HG03196 (cell line): ENCODE measurements around the gene OR2J1.
"Not testable (repeated sequence)": the region's sequence is repeated elsewhere in the genome, so short reads cannot be mapped to it uniquely, and the experiment has no call there.

Source experiments
- ATAC-seq: cut with Tn5 transposase; IDR thresholded peaks from one replicate; pipeline ENCODE4 v1.9.1; 2021; ENCODE audit not compliant: unreplicated experiment

The OR2J1 gene

GRCh38 chr6:29099190-29099589 is at the start of gene OR2J1:
TSS of gene OR2J1 (plus strand) at chr6:29099490. CDS start at chr6:29100943, 1,453 bp downstream.
- no peak for ATAC-seq

- ATAC-seq, result no peak
Measured at GRCh38 chr6:29051680-29052079, 47.6 kb upstream of the OR2J1 start.

GRCh38 chr6:29071831-29072723 is 27.2 kb upstream of the OR2J1 start:
- no peak for ATAC-seq

GRCh38 chr6:29079203-29079602 is 20.1 kb upstream of the OR2J1 start:
- no peak for ATAC-seq

DNA sequence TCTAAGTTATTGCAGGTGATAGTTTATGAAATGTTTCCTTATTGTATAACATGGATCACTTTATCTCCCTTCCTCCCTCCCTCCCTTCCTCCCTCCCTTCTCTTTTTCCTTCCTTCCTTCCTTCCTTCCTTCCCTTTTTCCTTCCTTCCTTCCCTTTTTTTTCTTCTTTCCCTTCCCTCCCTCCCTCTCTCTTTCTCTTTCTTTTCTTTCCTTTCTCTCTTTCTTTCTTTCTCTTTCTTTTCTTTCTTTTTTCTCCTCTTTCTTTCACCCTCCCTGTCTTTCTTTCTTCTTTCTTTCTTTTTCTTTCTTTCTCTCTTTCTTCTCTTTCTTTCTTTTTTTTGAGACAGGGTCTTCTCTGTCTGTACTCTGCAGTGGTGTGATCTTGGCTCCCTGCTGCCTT is 18.0 kb upstream of the OR2J1 start:
- ATAC-seq, result no peak

DNA sequence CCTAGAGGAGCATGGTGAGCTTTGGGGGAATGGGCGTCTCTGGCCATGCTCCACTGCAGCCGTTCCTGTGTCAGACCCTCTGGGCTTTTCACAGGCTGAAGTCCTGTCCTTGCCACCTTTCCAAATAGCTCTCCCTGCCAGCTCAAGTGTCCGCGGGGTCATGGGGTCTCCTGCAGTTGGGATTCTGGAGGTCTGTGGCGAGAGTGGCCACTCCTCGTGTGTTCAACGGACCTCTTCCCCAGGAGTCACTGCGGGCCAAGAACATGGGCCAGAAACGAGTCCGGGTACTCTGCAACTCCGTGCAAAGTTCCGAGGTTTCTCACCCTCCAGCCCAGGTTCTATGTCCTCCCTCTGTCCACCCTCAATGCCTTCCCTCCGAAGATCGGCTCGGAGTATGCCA is 16.8 kb upstream of the OR2J1 start:
- no peak for ATAC-seq

DNA sequence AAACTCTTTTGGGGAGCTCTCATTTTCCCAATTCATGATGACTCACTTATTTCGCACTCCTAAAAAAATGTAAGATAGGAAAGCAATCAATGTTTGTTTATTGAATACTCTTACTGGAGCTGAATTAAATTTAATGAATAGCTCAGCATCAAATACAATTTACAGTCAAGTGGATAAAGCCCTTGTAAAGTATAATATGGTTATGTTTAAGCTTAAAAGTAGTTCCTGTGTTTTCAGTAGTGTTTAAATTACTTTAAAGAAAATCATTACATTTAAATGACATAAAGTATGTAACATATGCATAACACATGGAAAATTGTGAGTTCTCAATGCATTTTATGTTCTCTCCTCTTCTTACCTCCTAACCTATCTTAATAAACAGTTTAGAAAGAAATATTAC is 12.1 kb upstream of the OR2J1 start, which contains the start of gene OR2B3:
OR2B3 (minus strand) TSS at position 101 of the 400 bp plus-strand sequence; CDS start at position 36, 65 bp downstream.
- ATAC-seq, result no peak

- no peak for ATAC-seq
Measured at GRCh38 chr6:29092957-29093356, 6.3 kb upstream of the OR2J1 start.

GRCh38 chr6:29097803-29098202 is 1.5 kb upstream of the OR2J1 start:
- no peak for ATAC-seq

DNA sequence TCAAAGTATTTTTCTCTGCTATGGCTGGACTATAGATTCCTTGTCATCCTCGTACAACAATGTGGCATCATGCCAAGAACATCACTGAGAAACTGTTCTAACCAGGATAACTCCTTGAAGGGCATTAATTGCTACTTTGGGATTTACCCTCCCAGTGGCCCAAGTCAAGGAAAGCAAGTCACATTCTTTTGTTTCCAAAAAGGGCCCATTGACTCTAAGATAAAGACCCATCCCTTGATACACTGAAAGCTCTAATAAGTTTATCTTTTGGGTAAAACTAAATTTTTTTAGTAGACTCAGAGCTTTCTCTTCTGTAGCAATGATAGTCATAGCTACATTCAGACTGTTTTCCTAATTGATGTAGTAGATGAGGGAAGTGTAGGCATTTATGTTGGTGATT is 8.5 kb downstream of the OR2J1 start, which contains the start of gene OR2J3:
OR2J3 (plus strand) TSS at position 301 of the 400 bp plus-strand sequence. CDS start 3,833 bp downstream, outside the sequence.
- ATAC-seq, result no peak

DNA sequence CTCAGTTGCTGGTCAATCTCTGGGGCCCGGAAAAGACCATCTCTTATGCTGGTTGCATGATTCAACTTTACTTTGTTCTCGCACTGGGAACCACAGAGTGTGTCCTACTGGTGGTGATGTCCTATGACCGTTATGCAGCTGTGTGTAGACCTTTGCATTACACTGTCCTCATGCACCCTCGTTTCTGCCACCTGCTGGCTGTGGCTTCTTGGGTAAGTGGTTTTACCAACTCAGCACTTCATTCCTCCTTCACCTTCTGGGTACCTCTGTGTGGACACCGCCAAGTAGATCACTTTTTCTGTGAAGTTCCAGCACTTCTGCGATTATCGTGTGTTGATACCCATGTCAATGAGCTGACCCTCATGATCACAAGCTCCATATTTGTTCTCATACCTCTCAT is 12.8 kb downstream of the OR2J1 start:
- ATAC-seq, result no peak

- ATAC-seq, result not testable (repeated sequence)
Measured at GRCh38 chr6:29114964-29115363, 15.7 kb downstream of the OR2J1 start.

DNA sequence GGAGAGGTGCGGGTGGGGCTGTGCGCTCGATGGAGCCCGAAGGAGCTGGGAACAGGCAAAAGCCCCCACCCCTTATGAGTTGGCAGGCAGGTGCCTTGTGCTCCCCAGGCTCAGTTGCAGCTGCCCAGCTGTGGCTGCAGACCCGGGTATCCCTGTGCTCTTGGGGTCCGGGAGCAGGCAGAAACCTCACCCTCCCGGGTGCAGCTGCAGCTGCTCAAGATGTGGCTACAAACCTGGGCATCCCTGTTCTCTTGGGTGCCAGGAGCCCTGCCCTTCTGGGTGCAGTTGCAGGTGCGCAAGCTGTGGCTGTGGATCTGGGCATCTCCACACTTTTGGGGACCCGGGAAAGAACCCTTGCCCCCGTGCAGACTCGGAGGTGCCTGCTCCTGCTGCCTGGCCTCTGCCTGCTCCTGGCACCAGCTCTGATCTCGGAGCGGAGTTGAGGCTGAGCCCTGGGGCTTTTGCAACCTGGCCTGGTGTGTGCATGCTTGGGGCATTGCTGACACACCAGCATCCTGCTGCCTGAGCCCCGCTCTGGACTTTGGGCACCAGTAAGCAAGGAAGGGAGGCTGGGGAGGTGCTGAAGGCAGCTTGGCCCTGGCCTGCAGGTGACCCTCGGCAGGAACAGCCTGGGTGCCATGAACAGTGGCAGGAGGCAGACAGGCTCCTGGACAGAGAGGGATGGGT is 30.2 kb downstream of the OR2J1 start:
- no peak for ATAC-seq

GRCh38 chr6:29130644-29131043 is 31.4 kb downstream of the OR2J1 start:
- no peak for ATAC-seq

DNA sequence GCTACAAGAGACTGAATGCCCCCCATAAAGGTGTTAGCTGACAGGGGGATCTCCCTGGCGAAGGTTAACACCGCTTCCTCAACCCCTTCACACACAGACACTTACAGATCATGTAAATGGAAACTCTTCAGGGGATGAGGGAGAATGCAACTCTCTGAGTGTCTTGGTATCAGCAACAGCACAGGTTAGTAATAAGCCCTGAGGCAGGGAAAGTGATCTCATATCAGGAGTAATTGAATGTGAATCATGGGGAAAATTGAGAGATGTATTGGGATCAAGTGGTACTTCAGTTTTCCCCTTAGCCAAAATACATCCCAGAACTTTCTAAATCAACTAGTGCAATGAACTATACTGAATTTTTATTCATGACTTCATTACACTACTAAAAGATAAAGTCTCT is 32.4 kb downstream of the OR2J1 start:
- no peak for ATAC-seq

- no peak for ATAC-seq
Measured at GRCh38 chr6:29137724-29138123, 38.4 kb downstream of the OR2J1 start.

DNA sequence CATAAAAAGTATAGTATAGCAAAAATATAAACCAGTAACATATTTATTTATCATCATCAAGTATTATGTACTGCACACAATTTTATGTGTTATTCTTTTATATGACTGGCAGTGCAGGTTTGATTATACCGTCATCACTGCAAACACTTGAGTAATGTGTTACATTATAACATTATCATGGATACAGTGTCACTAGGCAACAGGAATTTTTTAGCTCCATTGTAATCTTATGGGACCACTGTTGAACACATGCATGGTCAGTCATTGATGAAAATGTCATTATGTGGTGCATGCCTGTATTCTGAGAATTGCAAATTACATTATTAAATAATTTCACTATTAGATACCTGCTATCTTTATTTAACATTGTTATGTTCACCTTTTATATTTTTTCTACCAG is 42.3 kb downstream of the OR2J1 start:
- no peak for ATAC-seq

- ATAC-seq, result no peak
Measured at GRCh38 chr6:29142309-29142708, 43.0 kb downstream of the OR2J1 start.

DNA sequence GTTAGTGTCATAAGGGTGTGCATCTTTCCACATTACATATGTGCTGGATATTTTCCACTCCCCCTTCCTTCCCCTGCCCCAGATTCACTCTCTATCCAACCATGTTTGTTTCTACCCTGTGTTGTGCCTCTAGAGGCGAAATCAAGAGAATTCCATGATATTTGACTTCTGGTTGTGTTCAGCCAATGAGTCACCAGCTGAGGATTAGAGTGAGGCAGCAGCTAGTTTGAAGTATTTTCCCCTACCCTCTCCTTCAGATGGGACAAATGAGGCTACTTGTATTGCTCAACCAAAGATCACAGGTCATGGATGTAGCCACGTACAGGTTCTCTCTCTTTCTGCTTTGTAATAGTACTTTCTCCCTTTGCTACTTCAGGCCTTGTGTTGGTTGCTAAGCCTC is 46.9 kb downstream of the OR2J1 start:
- ATAC-seq, result no peak

DNA sequence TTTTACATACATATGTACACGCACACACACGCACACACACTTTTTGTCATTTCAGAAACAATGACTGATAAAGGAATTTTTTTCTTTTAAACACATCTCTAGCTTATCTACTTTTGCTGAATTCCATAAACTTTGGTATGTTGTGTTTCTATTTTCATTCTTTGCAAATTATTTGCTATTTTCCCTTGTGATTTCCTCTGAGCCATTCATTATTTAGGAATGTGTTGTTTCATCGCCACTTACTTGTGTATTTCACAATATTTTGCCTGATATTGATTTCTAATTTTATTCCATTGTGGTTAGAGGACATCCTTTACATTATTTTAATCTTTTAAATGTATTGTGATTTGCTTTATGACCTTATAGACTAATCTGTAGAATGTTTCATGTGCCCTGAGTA is 47.8 kb downstream of the OR2J1 start:
- no peak for ATAC-seq

- ATAC-seq, result not testable (repeated sequence)
Measured at GRCh38 chr6:29149444-29149843, 50.2 kb downstream of the OR2J1 start.
